MCF 10A (cell line): ENCODE data around the gene RND1. TPM values are rescaled to one million over a fixed set of nuclear protein-coding genes. Genes with fewer than 3 reads are reported as not detected.

Experiments used
- BruUV-seq: library from RNA; stranded (reverse); fragments of 400-500 nt; replicated peaks from 2 replicates; lab custom pipeline; 2021; lab: Mats Ljungman, UMichigan
- CTCF ChIA-PET: fragments of 300-600 bp; sonication (Branson Sonifier 250); formaldehyde crosslinking; extraction: SDS; loops from one replicate; lab custom pipeline; 2021; ENCODE audit warnings: antibody characterized with exemption, inconsistent platforms; lab: Yijun Ruan, JAX
- POLR2A ChIA-PET: fragments of 300-600, 350-650 bp; sonication (Branson Sonifier 250); formaldehyde crosslinking; extraction: SDS; loops from one replicate; lab custom pipeline; 2020; ENCODE audit warnings: antibody characterized with exemption, inconsistent platforms; lab: Yijun Ruan, JAX
- DNase-seq: peaks from one replicate; pipeline ENCODE4 v3.0.0-alpha.2; 2018; ENCODE audit not compliant: unreplicated experiment
- H3K27ac Mint-ChIP-seq: one replicate; pipeline ENCODE4 v1.8.0; 2022; ENCODE audit warnings: mild to moderate bottlenecking, low read depth, mixed read lengths; ENCODE audit not compliant: unreplicated experiment
- H3K27me3 Mint-ChIP-seq: one replicate; pipeline ENCODE4 v1.8.0; 2022; ENCODE audit warnings: mixed read lengths; ENCODE audit not compliant: insufficient read depth, unreplicated experiment
- H3K36me3 Mint-ChIP-seq: one replicate; pipeline ENCODE4 v1.8.0; 2022; ENCODE audit warnings: mild to moderate bottlenecking, moderate library complexity, mixed read lengths; ENCODE audit not compliant: insufficient read depth, unreplicated experiment
- H3K4me1 Mint-ChIP-seq: one replicate; pipeline ENCODE4 v1.8.0; 2022; ENCODE audit warnings: mixed read lengths; ENCODE audit not compliant: insufficient read depth, unreplicated experiment
- H3K4me3 Mint-ChIP-seq: one replicate; pipeline ENCODE4 v1.8.0; 2022; ENCODE audit warnings: mild to moderate bottlenecking, moderate library complexity, mixed read lengths; ENCODE audit not compliant: unreplicated experiment
- H3K9me3 Mint-ChIP-seq: one replicate; pipeline ENCODE4 v1.8.0; 2022; ENCODE audit warnings: mixed read lengths; ENCODE audit not compliant: unreplicated experiment
- intact Hi-C: fragments of 100-400 bp; cut with micrococcal nuclease; formaldehyde crosslinking; loops from 2 replicates; pipeline ENCODE4 v1.14.1; 2022
- total RNA-seq: library from RNA; stranded (reverse); gene quantifications from 2 replicates; pipeline ENCODE4 v1.2.3, GENCODE V29; 2022
- TF ChIP-seq, protein P1 (sequence below): fragments of 200-600 bp; IDR thresholded peaks from one replicate; pipeline ENCODE4 v1.8.0; 2022; ENCODE audit warnings: antibody characterized with exemption, mild to moderate bottlenecking; ENCODE audit not compliant: unreplicated experiment

Gene RND1
- total RNA-seq, 1 experiment from 2014 or later, result 1.0 TPM

DNA sequence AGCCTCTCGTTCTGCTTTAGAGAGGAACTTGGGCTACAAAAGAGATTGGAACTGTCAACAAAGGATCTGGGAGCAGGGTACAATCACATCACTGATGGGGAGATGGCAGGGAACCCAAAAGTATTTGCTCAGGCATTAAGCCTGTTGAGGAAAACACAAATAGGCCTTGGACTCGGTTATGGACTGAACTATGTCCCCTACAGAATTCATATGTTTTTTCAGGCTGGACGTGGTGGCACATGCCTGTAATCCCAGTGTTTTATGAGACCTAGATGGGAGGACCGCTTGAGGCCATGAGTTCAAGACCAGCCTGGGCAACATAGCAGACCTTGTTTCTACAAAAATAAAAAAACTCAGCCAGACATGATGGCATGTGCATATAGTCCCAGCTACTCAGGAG is 27.6 kb downstream of the RND1 start:
- no peak overlapping the region for H3K4me3 Mint-ChIP-seq
- no peaks in the 10 kb centered on the region for H3K9me3 Mint-ChIP-seq
- CTCF ChIA-PET, result interaction anchor here (1.2 to 1.5 kb wide), 2 partner anchors 15 to 52 kb away, joined by 3 to 6 read pairs; no protein-coding TSS in a partner anchor
- no peaks in the 10 kb centered on the region for H3K27me3 Mint-ChIP-seq
- POLR2A ChIA-PET, result no interaction called here
- TF ChIP-seq, protein P1, sequence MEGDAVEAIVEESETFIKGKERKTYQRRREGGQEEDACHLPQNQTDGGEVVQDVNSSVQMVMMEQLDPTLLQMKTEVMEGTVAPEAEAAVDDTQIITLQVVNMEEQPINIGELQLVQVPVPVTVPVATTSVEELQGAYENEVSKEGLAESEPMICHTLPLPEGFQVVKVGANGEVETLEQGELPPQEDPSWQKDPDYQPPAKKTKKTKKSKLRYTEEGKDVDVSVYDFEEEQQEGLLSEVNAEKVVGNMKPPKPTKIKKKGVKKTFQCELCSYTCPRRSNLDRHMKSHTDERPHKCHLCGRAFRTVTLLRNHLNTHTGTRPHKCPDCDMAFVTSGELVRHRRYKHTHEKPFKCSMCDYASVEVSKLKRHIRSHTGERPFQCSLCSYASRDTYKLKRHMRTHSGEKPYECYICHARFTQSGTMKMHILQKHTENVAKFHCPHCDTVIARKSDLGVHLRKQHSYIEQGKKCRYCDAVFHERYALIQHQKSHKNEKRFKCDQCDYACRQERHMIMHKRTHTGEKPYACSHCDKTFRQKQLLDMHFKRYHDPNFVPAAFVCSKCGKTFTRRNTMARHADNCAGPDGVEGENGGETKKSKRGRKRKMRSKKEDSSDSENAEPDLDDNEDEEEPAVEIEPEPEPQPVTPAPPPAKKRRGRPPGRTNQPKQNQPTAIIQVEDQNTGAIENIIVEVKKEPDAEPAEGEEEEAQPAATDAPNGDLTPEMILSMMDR, result no peak
- BruUV-seq, result no TSS peak
- no peak for DNase-seq
- H3K27ac Mint-ChIP-seq, result no peak overlapping the region
- no peaks in the 10 kb centered on the region for H3K4me1 Mint-ChIP-seq
- intact Hi-C loops, result no loop called here
- H3K36me3 Mint-ChIP-seq, result peaks cover 89% of the 10 kb centered on the region

DNA sequence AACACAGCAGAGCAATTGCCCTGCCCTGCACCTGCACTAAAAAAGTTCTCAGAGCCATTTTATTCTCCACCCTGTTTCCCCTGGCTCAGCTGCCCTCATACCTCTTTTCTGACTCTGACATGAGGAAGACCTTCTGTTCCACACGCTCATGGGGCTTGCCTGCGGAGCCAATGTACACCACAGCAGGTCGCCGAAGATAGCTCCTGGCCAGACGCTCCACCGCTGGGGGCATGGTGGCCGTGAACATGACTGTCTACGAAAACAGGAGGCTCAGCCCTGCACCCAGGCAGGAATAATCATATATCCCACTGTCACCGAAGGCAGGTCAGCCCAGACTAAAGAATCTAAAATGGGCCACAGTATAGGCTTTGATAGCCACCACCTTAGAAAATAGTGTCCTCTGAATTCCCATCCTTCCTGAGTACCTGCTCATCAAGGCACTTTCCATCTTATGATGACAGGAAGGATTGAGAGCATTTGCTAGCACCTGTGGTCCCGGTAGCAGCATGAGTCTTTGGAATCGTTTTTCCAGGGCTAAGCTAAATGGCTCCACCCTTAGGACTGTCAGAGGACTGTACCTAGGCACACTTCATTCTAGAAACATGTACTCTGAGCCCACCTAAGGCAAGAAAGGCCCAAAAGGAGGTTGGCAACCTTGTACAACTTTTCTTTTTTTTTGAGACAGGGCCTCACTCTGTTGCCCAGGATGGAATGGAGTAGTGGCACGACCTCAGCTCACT is 33.2 kb downstream of the RND1 start:
- TF ChIP-seq, protein P1, result no peak
- no peaks in the 10 kb centered on the region for H3K27me3 Mint-ChIP-seq
- no peak overlapping the region for H3K27ac Mint-ChIP-seq
- CTCF ChIA-PET, result interaction anchor here (0.6 to 0.7 kb wide), 2 partner anchors 20 to 144 kb away, joined by 3 read pairs; no protein-coding TSS in a partner anchor
- no TSS peak for BruUV-seq
- no peaks in the 10 kb centered on the region for H3K4me1 Mint-ChIP-seq
- DNase-seq, result no peak
- no peaks in the 10 kb centered on the region for H3K9me3 Mint-ChIP-seq
- POLR2A ChIA-PET, result interaction anchor here (0.6 to 1.8 kb wide), 3 partner anchors 17 to 35 kb away, joined by 3 to 5 read pairs (median 4); partner anchors contain the start of gene DDX23
- intact Hi-C loops, result no loop called here
- no peak overlapping the region for H3K4me3 Mint-ChIP-seq
- peaks cover 87% of the 10 kb centered on the region for H3K36me3 Mint-ChIP-seq

DNA sequence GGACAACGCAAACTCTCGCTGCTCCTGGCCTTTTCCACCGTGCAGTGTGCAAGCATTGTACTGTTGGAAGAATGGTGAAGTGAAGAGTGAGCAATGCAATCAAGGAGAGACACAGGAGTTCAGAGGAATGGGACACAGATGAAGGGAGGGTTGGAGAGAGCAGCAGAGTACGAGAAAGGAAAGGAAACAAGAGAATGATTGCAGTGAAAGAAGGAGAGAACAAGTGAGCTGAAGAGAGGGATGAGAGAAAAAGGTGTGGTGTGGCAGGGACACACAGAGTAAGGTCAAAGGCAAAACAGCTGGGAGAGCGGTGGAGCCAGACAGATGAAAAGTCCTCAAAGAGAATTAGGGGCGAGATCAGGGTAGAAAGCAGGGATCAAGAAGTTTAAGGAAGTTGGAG is 34.4 kb downstream of the RND1 start:
- Mint-ChIP-seq H3K27me3 (no peaks in the 10 kb centered on the region), H3K27ac (no peak overlapping the region), H3K36me3 (peaks cover 75% of the 10 kb centered on the region), H3K9me3 (no peaks in the 10 kb centered on the region), H3K4me3 (no peak overlapping the region), H3K4me1 (no peaks in the 10 kb centered on the region)
- no peak for DNase-seq
- no TSS peak for BruUV-seq
- POLR2A ChIA-PET, result interaction anchor here (1.8 kb wide), 1 partner anchor 20 kb away, joined by 5 read pairs; the partner anchor contains the start of gene DDX23
- intact Hi-C loops, result no loop called here
- CTCF ChIA-PET, result interaction anchor here (0.6 to 1.4 kb wide), 3 partner anchors 35 to 78 kb away, joined by 3 to 4 read pairs (median 3); a partner anchor contains a TSS
- TF ChIP-seq, protein P1, result no peak

DNA sequence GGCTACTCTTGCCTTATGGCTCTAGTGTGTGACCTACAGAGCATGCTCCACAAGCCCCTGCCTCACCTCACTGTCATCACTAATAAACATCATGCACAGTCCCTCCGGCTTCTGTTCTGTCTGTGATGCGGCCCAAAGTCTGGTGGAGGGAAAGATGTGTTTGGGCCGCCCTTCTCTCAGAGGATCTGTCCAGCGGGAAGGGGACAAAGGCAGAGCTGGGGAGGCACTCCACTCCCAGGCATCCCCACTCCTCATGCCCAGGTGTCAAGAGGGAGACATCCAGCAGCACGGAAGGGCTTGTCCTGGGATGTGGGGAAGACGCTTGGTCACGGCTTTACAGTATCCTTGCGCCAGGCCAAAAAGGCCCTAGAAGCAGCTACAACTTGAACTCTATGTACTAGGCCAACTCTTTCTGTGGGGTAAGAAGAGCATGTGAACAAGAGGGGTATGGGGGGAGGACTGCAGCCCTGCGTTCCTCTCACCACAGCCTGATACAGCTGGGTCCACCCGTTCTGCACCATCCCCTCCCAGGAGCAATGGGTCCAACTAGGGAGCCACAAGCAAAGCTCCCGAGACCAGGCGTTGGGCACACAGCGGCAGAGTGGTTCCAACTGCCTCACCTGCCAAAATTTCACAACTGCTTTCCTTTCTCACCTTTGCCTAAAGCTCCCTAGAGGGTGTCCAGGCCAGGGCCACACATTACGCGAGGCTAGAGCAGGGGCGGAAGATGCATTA is 36.7 kb downstream of the RND1 start:
- Mint-ChIP-seq H3K27ac (no peak overlapping the region), H3K9me3 (no peaks in the 10 kb centered on the region), H3K4me1 (peaks cover 8% of the 10 kb centered on the region), H3K27me3 (no peaks in the 10 kb centered on the region), H3K36me3 (peaks cover 53% of the 10 kb centered on the region), H3K4me3 (no peak overlapping the region)
- TF ChIP-seq, protein P1, result no peak
- POLR2A ChIA-PET, result interaction anchor here (4.3 kb wide), 1 partner anchor 13 kb away, joined by 32 read pairs; the partner anchor contains the start of gene CACNB3
- no TSS peak for BruUV-seq
- CTCF ChIA-PET, result interaction anchor here (0.6 to 6.7 kb wide), 3 partner anchors 14 to 143 kb away, joined by 3 to 46 read pairs (median 3); no protein-coding TSS in a partner anchor
- intact Hi-C loops, result no loop called here
- no peak for DNase-seq
